Measurements from ENCODE around the gene CDC42EP4.
"Not testable (repeated sequence)": the region's sequence is repeated elsewhere in the genome, so short reads cannot be mapped to it uniquely, and the experiment has no call there.

CDC42EP4 gene

GRCh38 chr17:73319766-73320165 lies 8.0 kb upstream of the CDC42EP4 start:
- no peak for DNase-seq (ENCODE audit: low spot score)

GRCh38 chr17:73318836-73319235 lies 7.0 kb upstream of the CDC42EP4 start:
- DNase-seq (ENCODE audit: low spot score): no peak

- DNase-seq (ENCODE audit: low spot score): no peak
These were observed 6.6 kb upstream of the CDC42EP4 start for GRCh38 chr17:73318427-73318813.

- DNase-seq (ENCODE audit: low spot score): no peak
These were observed 6.0 kb upstream of the CDC42EP4 start for GRCh38 chr17:73317513-73318426.

- no peak for DNase-seq (ENCODE audit: low spot score)
These were observed 5.2 kb upstream of the CDC42EP4 start for GRCh38 chr17:73316919-73317505.

- DNase-seq (ENCODE audit: low spot score): no peak
These were observed 3.7 kb upstream of the CDC42EP4 start for GRCh38 chr17:73315471-73315870.

- DNase-seq (ENCODE audit: low spot score): no peak
These were observed 1.8 kb upstream of the CDC42EP4 start for GRCh38 chr17:73313526-73314127.

- DNase-seq (ENCODE audit: low spot score): not testable (repeated sequence)
These were observed 1.1 kb upstream of the CDC42EP4 start for GRCh38 chr17:73312887-73313286.

- no peak for DNase-seq (ENCODE audit: low spot score)
These were observed 397 bp downstream of the CDC42EP4 start for GRCh38 chr17:73311428-73311780.

- DNase-seq (ENCODE audit: low spot score): no peak
These were observed 1.8 kb downstream of the CDC42EP4 start for GRCh38 chr17:73309727-73310596.

GRCh38 chr17:73308959-73309358 lies 2.8 kb downstream of the CDC42EP4 start:
- not testable (repeated sequence) for DNase-seq (ENCODE audit: low spot score)

GRCh38 chr17:73308017-73308823 lies 3.6 kb downstream of the CDC42EP4 start:
- DNase-seq (ENCODE audit: low spot score): no peak

- no peak for DNase-seq (ENCODE audit: low spot score)
These were observed 4.7 kb downstream of the CDC42EP4 start for GRCh38 chr17:73307130-73307529.

- DNase-seq (ENCODE audit: low spot score): no peak
These were observed 5.7 kb downstream of the CDC42EP4 start for GRCh38 chr17:73305845-73306836.

GRCh38 chr17:73304971-73305812 lies 6.6 kb downstream of the CDC42EP4 start:
- DNase-seq (ENCODE audit: low spot score): no peak

- no peak for DNase-seq (ENCODE audit: low spot score)
These were observed 7.4 kb downstream of the CDC42EP4 start for GRCh38 chr17:73304438-73304837.

GRCh38 chr17:73302189-73302588 lies 9.6 kb downstream of the CDC42EP4 start:
- DNase-seq (ENCODE audit: low spot score): no peak

GRCh38 chr17:73301369-73301768 lies 10.4 kb downstream of the CDC42EP4 start:
- DNase-seq (ENCODE audit: low spot score): no peak

GRCh38 chr17:73300392-73300791 lies 11.4 kb downstream of the CDC42EP4 start:
- DNase-seq (ENCODE audit: low spot score): no peak
